IMR-90 (cell line): Measurements from ENCODE around the gene CCNC.

Experiments used
- BHLHE40 ChIP-seq: fragments of 150-350 bp; IDR thresholded peaks from 2 replicates; pipeline ENCODE4 v1.6.1; 2016; ENCODE audit warnings: mild to moderate bottlenecking, low read depth, low read length
- CEBPB ChIP-seq: IDR thresholded peaks from 2 replicates; pipeline ENCODE4 v1.6.1; 2012; ENCODE audit warnings: low read depth, low read length, improper control_type of control experiment
- CHD1 ChIP-seq: IDR thresholded peaks from 2 replicates; pipeline ENCODE4 v1.6.1; 2012; ENCODE audit warnings: low read depth, low read length, improper control_type of control experiment
- MAFK ChIP-seq: IDR thresholded peaks from 2 replicates; pipeline ENCODE4 v1.6.1; 2012; ENCODE audit warnings: low read depth, low read length, improper control_type of control experiment
- MAZ ChIP-seq: IDR thresholded peaks from 2 replicates; pipeline ENCODE4 v1.6.1; 2012; ENCODE audit warnings: low read depth, mild to moderate bottlenecking, low read length, improper control_type of control experiment, moderate library complexity, borderline replicate concordance
- MXI1 ChIP-seq: IDR thresholded peaks from 2 replicates; pipeline ENCODE4 v1.6.1; 2012; ENCODE audit warnings: low read depth, mild to moderate bottlenecking, low read length, moderate library complexity, borderline replicate concordance
- NFE2L2 ChIP-seq: fragments of 150-350 bp; IDR thresholded peaks from 2 replicates; pipeline ENCODE4 v1.6.1; 2016; ENCODE audit warnings: low read depth, mild to moderate bottlenecking, low read length
- POLR2A ChIP-seq: IDR thresholded peaks from 2 replicates; pipeline ENCODE4 v1.6.1; 2012; ENCODE audit warnings: mild to moderate bottlenecking, low read depth, low read length
- RAD21 ChIP-seq: IDR thresholded peaks from 2 replicates; pipeline ENCODE4 v1.6.1; 2012; ENCODE audit warnings: low read length, improper control_type of control experiment
- RFX5 ChIP-seq: IDR thresholded peaks from 2 replicates; pipeline ENCODE4 v1.8.0; 2012; ENCODE audit warnings: low read depth, mild to moderate bottlenecking, low read length, moderate library complexity
- TF ChIP-seq, protein P1 (sequence below): conservative IDR thresholded peaks from 2 replicates; pipeline ENCODE4 v1.5.1; 2012; ENCODE audit warnings: mild to moderate bottlenecking, low read depth, low read length, improper control_type of control experiment

DNA sequence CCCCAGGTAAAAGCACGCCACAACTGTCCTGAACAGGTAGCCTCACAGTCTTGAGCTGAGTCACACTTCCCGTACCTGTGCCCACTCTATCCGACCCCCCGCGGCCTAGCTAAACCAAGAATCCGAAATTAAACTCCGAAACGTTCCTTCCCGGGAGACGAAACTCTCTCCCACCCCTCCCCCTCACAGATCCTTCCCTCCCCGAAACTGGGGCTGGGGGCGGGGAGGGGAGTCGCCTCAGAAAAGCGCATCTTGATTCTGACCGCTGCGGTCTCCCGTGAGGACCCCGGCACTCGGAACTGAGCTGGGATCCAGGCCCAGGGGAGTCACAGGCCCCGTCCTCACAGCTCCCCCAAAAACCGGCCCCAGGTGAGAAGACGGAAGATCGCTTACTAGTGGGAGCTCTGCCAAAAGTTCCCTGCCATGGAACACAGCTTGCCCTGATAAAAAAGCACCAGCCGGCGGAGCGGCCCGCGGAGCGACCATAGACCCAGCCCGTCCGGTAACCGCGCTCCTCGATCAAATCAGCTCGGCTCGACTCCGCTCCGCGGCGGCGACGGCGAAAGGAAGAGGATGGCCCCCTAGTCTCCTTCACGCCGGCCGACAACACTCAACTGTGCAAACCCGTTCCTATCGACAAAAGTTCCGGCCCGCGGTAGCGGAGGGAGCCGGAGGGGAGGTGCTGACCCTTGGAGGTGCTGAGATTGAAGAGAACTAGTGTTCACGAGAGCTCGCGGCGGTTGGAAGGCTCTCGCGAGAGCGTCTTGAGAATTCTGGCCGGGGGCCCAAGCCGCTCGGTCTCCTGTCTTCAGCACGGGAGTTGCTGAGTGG is at the start of gene CCNC:
- TF ChIP-seq RFX5: no peak
- no peak for TF ChIP-seq MXI1
- peak; percentile 91 for TF ChIP-seq POLR2A
- TF ChIP-seq, protein P1, sequence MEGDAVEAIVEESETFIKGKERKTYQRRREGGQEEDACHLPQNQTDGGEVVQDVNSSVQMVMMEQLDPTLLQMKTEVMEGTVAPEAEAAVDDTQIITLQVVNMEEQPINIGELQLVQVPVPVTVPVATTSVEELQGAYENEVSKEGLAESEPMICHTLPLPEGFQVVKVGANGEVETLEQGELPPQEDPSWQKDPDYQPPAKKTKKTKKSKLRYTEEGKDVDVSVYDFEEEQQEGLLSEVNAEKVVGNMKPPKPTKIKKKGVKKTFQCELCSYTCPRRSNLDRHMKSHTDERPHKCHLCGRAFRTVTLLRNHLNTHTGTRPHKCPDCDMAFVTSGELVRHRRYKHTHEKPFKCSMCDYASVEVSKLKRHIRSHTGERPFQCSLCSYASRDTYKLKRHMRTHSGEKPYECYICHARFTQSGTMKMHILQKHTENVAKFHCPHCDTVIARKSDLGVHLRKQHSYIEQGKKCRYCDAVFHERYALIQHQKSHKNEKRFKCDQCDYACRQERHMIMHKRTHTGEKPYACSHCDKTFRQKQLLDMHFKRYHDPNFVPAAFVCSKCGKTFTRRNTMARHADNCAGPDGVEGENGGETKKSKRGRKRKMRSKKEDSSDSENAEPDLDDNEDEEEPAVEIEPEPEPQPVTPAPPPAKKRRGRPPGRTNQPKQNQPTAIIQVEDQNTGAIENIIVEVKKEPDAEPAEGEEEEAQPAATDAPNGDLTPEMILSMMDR: no peak
- peak; percentile 22; the same call in 1 of the 2 replicates for TF ChIP-seq NFE2L2
- TF ChIP-seq RAD21: no peak
- TF ChIP-seq MAFK: no peak
- TF ChIP-seq CEBPB: no peak
- TF ChIP-seq MAZ: peak; percentile 88
- no peak for TF ChIP-seq CHD1
- peak; percentile 67 for TF ChIP-seq BHLHE40
